OCI-LY1 (cell line): ENCODE data around the gene B4GALNT1.

Experiments
- CTCF ChIP-seq: fragments of 200-600 bp; sonication (generic), shearing (Covaris generic); IDR thresholded peaks from 2 replicates; pipeline ENCODE4 v1.5.1; 2017; ENCODE audit warnings: mild to moderate bottlenecking, antibody characterized with exemption, low read length, moderate library complexity, mixed read lengths
- EZH2 ChIP-seq: fragments of 200-600 bp; sonication (generic), shearing (Covaris generic); IDR thresholded peaks from 2 replicates; pipeline ENCODE4 v1.8.0; 2017; ENCODE audit warnings: borderline replicate concordance, mixed run types, mild to moderate bottlenecking, antibody characterized with exemption, low read length, moderate library complexity, mixed read lengths

GRCh38 chr12:57605811-57606311 is 27.1 kb downstream of the B4GALNT1 start:
- TF ChIP-seq EZH2: no peak
- no peak for TF ChIP-seq CTCF
